Activated T-cell treated with anti-CD3 and anti-CD28 coated beads, Interleukin-2, amount 50 U/mL, for 4 hours (primary cell): Measurements from ENCODE around the gene ANKRD13B. TPM values are rescaled to one million over a fixed set of nuclear protein-coding genes. Genes with fewer than 3 reads are reported as not detected.
A peak's percentile ranks its signal among the peaks of the same experiment; 100 is the strongest.

Source experiments
- ATAC-seq, 2 donors: fragments of 200-7000 bp; cut with Tn5 transposase; one replicate each; pipeline ENCODE4 v1.10.0; 2021
- DNase-seq: peaks from one replicate; pipeline ENCODE4 v3.0.0-alpha.2; 2020
- H3K27me3 Mint-ChIP-seq: one replicate; pipeline ENCODE4 v1.8.0; 2021; ENCODE audit warnings: low read depth, mixed read lengths
- H3K36me3 Mint-ChIP-seq: one replicate; pipeline ENCODE4 v1.8.0; 2022; ENCODE audit warnings: mixed read lengths; ENCODE audit not compliant: insufficient read depth
- H3K4me1 Mint-ChIP-seq: one replicate; pipeline ENCODE4 v1.8.0; 2021; ENCODE audit warnings: low read depth, mixed read lengths
- H3K4me3 Mint-ChIP-seq: one replicate; pipeline ENCODE4 v1.8.0; 2021; ENCODE audit warnings: mild to moderate bottlenecking, moderate library complexity, mixed read lengths
- H3K9me3 Mint-ChIP-seq: one replicate; pipeline ENCODE4 v1.8.0; 2021; ENCODE audit warnings: mixed read lengths
- total RNA-seq, 3 donors: library from RNA; stranded (reverse); gene quantifications; one replicate each; pipeline ENCODE4 v1.2.1, GENCODE V29; 2021

ANKRD13B gene
- total RNA-seq, 3 donors from 2014 or later, result 33.3 to 40.7 (median 40.4) TPM

GRCh38 chr17:29611351-29612093 lies 18.6 kb downstream of the ANKRD13B start:
- no peak for ATAC-seq
- H3K27me3 Mint-ChIP-seq, result no peaks in the 10 kb centered on the region
- DNase-seq, result no peak
- peaks cover 26% of the 10 kb centered on the region for H3K4me1 Mint-ChIP-seq
- H3K4me3 Mint-ChIP-seq, result no peak overlapping the region
- H3K9me3 Mint-ChIP-seq, result no peaks in the 10 kb centered on the region
- H3K36me3 Mint-ChIP-seq, result no peaks in the 10 kb centered on the region

GRCh38 chr17:29612094-29612403 lies 19.1 kb downstream of the ANKRD13B start:
- Mint-ChIP-seq H3K4me1 (peaks cover 31% of the 10 kb centered on the region), H3K27me3 (no peaks in the 10 kb centered on the region)
- ATAC-seq, result no peak

GRCh38 chr17:29612404-29613280 lies 19.7 kb downstream of the ANKRD13B start:
- Mint-ChIP-seq H3K4me3 (peak overlapping the region; percentile 49), H3K4me1 (peaks cover 37% of the 10 kb centered on the region), H3K36me3 (no peaks in the 10 kb centered on the region), H3K9me3 (no peaks in the 10 kb centered on the region), H3K27me3 (no peaks in the 10 kb centered on the region)
- DNase-seq (no peak), ATAC-seq (no peak)

More at GRCh38 chr17:29612094-29612403, 19.1 kb downstream of the ANKRD13B start:
- no peaks in the 10 kb centered on the region for H3K36me3 Mint-ChIP-seq
- no peak overlapping the region for H3K4me3 Mint-ChIP-seq
- no peak for DNase-seq
- no peaks in the 10 kb centered on the region for H3K9me3 Mint-ChIP-seq

- H3K4me3 Mint-ChIP-seq, result peak overlapping the region; percentile 63
- ATAC-seq (peak; percentile 47 to 56), DNase-seq (peak; percentile 95)
- H3K27me3 Mint-ChIP-seq, result no peaks in the 10 kb centered on the region
- no peaks in the 10 kb centered on the region for H3K36me3 Mint-ChIP-seq
- H3K4me1 Mint-ChIP-seq, result peaks cover 37% of the 10 kb centered on the region
- H3K9me3 Mint-ChIP-seq, result no peaks in the 10 kb centered on the region
Observed at GRCh38 chr17:29613352-29613837, 20.5 kb downstream of the ANKRD13B start.

- H3K4me1 Mint-ChIP-seq, result peaks cover 37% of the 10 kb centered on the region
- DNase-seq (no peak), ATAC-seq (no peak)
- no peaks in the 10 kb centered on the region for H3K36me3 Mint-ChIP-seq
- H3K9me3 Mint-ChIP-seq, result no peaks in the 10 kb centered on the region
- H3K4me3 Mint-ChIP-seq, result peak overlapping the region; percentile 63
- H3K27me3 Mint-ChIP-seq, result no peaks in the 10 kb centered on the region
Observed at GRCh38 chr17:29613856-29614255, 20.9 kb downstream of the ANKRD13B start.

GRCh38 chr17:29614349-29615047 lies 21.6 kb downstream of the ANKRD13B start:
- no peaks in the 10 kb centered on the region for H3K36me3 Mint-ChIP-seq
- H3K9me3 Mint-ChIP-seq, result no peaks in the 10 kb centered on the region
- no peak for ATAC-seq
- H3K4me1 Mint-ChIP-seq, result peaks cover 37% of the 10 kb centered on the region
- no peaks in the 10 kb centered on the region for H3K27me3 Mint-ChIP-seq
- DNase-seq, result no peak
- H3K4me3 Mint-ChIP-seq, result peak overlapping the region; percentile 80

- ATAC-seq (peak; percentile 9 to 10), DNase-seq (peak; percentile 51)
- no peaks in the 10 kb centered on the region for H3K36me3 Mint-ChIP-seq
- H3K4me1 Mint-ChIP-seq, result peaks cover 37% of the 10 kb centered on the region
- H3K9me3 Mint-ChIP-seq, result no peaks in the 10 kb centered on the region
- H3K4me3 Mint-ChIP-seq, result peak overlapping the region; percentile 80
- H3K27me3 Mint-ChIP-seq, result no peaks in the 10 kb centered on the region
Observed at GRCh38 chr17:29615048-29615385, 22.1 kb downstream of the ANKRD13B start.

- H3K27me3 Mint-ChIP-seq, result no peaks in the 10 kb centered on the region
- DNase-seq, result peak; percentile 82
- peak; percentile 63 for ATAC-seq
- H3K4me1 Mint-ChIP-seq, result peaks cover 37% of the 10 kb centered on the region
- H3K9me3 Mint-ChIP-seq, result no peaks in the 10 kb centered on the region
- H3K36me3 Mint-ChIP-seq, result no peaks in the 10 kb centered on the region
- H3K4me3 Mint-ChIP-seq, result peak overlapping the region; percentile 80
Observed at GRCh38 chr17:29615492-29616299, 22.8 kb downstream of the ANKRD13B start.

GRCh38 chr17:29616300-29617048 lies 23.5 kb downstream of the ANKRD13B start:
- no peak for DNase-seq

GRCh38 chr17:29617125-29617480 lies 24.2 kb downstream of the ANKRD13B start:
- ATAC-seq (peak; percentile 68 to 70), DNase-seq (peak; percentile 88)
- Mint-ChIP-seq H3K4me3 (peak overlapping the region; percentile 80), H3K27me3 (no peaks in the 10 kb centered on the region), H3K9me3 (no peaks in the 10 kb centered on the region), H3K4me1 (peaks cover 41% of the 10 kb centered on the region), H3K36me3 (no peaks in the 10 kb centered on the region)

More at GRCh38 chr17:29616300-29617048, 23.5 kb downstream of the ANKRD13B start:
- Mint-ChIP-seq H3K4me1 (peaks cover 37% of the 10 kb centered on the region), H3K36me3 (no peaks in the 10 kb centered on the region), H3K9me3 (no peaks in the 10 kb centered on the region), H3K27me3 (no peaks in the 10 kb centered on the region), H3K4me3 (peak overlapping the region; percentile 80)
- no peak for ATAC-seq

- peak overlapping the region; percentile 80 for H3K4me3 Mint-ChIP-seq
- H3K27me3 Mint-ChIP-seq, result no peaks in the 10 kb centered on the region
- DNase-seq (peak; percentile 89), ATAC-seq (peak; percentile 42 to 46)
- no peaks in the 10 kb centered on the region for H3K9me3 Mint-ChIP-seq
- H3K36me3 Mint-ChIP-seq, result no peaks in the 10 kb centered on the region
- H3K4me1 Mint-ChIP-seq, result peaks cover 42% of the 10 kb centered on the region
Observed at GRCh38 chr17:29617481-29618271, 24.7 kb downstream of the ANKRD13B start.

GRCh38 chr17:29618272-29619065 lies 25.5 kb downstream of the ANKRD13B start:
- Mint-ChIP-seq H3K4me1 (peaks cover 49% of the 10 kb centered on the region), H3K9me3 (no peaks in the 10 kb centered on the region), H3K27me3 (no peaks in the 10 kb centered on the region), H3K4me3 (peak overlapping the region; percentile 80), H3K36me3 (no peaks in the 10 kb centered on the region)
- ATAC-seq, result no peak
- DNase-seq, result no peak
